Fibroblast of peridontal ligament (primary cell): ENCODE data around the gene ANKRD16.
A peak's percentile ranks its signal among the peaks of the same experiment; 100 is the strongest.
"Not testable (repeated sequence)": the region's sequence is repeated elsewhere in the genome, so short reads cannot be mapped to it uniquely, and the experiment has no call there.

Experiments used
- DNase-seq: peaks from one replicate; pipeline ENCODE4 v3.0.0-alpha.2; 2010; ENCODE audit errors: extremely low read depth

Gene ANKRD16

DNA sequence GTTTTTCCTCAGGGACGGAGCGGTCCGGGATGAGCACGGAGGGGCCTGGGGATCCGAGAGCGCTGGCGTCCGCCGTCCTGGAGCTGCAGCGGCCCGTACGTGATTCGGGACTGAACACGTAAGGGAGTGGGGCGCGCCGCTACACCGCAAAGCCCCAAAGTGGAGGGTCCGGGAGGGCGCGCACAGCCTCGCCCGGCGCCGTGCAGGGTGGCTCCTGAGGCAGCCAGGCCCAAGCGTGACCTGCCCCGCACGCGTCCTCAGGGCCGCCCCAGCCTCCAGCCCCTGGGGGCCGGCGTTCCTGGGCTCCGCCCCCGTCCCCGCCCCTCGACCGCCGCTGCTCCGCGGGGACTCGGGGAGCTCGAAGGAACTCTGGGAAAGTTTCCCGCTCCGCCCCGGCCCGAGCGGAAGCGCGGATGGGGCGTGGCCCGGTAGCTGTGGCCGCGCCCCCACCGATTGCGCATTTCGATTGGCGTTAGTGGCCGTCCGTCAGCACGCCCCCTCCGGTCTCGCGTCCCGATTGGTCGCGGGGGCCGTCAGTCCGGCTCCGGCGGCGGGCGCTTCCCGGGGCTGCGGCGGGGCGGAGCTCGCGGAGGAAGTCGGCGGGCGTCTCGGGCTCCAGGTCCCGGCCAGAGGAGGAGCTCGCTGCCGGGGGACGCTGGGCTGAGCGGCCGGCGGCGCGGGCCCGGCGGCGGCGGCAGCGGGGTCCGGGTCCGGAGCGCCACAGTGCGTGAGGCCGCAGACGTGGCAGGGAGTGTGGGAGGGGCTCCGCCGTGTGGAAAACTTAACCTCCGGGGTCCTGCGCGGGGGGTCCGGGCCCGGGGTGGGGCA lies at the start of gene ANKRD16, which contains the start of gene FBH1:
Gene ANKRD16 (minus strand): TSS at position 270 of the 828 bp plus-strand sequence. CDS start 539 bp downstream, outside the sequence.
Gene FBH1 (plus strand): TSS at position 620 of the 828 bp plus-strand sequence. CDS start 103 bp downstream, at position 723.
- DNase-seq, result peak; percentile 98

DNA sequence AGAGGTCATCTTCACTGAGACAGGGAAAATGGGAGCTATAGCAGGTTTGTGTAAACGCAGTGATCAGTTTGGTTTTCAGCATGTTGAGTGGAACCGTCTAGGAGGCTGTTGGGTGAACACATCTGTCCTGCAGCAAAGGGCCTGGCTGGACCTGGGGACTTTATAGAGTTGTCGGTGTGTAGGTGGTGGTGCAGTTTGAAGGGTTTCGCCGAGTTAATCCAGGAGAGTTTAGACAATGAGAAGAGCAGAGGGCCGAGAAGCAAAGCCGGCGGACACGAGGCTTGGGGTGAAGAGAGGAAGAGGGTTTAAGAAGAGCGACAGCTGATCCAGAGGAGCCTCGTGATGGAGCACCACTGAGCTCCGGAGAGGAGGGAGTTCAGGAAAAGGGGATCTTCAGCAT lies 48.6 kb upstream of the ANKRD16 start:
- no peak for DNase-seq

DNA sequence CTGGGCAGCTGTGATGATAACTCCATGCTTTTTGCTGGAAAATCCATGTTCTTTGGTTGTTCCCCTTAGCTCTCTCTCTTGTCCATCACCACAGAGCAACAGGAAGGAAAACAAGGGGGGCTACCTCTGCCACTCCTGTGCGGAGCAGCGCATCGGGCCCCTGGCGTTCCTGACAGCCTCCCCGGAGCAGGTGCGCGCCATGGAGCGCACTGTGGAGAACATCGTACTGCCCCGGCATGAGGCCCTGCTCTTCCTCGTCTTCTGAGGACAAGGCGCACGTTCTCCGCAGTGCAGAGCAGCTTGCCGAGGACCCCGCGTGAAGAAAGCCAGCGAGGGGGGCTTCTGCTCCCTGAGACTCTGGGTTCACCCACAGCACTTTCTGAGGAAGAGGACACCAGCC lies 47.3 kb upstream of the ANKRD16 start:
- no peak for DNase-seq

DNA sequence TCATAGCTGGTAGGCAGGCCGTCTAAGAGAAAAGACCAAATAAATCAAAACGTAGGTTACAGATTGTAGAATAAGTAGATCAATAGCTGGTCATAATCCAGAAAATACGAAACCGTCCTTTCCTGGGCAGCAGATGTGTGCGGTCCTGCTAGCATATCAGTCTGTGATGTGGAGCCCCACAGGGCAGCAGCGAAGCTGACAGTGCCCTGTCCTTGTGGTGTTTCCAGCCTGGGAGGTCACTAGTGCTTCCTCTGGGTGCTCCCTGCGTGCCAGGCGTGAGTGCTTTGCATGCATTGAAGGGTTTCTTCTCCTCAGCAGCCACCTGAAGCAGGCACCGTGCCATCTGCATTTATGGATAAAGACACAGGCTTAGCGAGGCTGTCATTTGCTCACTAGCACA lies 45.9 kb upstream of the ANKRD16 start:
- no peak for DNase-seq

DNA sequence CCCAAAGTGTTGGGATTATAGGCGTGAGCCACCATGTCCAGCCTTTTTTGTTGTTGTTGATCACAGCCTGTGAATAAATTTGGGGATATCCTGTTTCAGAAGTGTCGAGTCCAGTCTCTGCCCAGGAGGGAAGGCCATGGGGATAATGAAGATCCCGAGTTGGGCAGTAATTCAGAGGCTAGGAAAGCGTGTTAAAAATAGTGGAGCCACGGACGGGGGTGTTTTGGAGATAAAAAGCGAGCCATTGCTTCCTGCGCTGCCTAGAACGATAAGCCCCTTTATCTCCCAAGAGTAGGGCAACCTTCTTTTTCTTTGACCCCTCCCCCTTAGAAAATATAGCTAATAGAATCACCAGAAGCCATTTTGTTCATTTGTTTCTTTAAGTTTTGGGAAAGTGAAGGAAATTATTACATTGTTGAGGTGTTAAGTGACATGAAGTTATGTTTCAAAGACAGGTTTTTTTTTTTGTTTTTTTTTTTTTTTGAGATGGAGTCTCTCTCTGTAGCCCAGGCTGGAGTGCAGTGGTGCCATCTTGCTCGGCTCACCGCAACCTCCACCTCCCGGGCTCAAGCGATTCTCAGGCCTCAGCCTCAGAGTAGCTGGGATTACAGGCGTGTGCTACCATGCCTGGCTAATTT lies 44.3 kb upstream of the ANKRD16 start:
- no peak for DNase-seq

DNA sequence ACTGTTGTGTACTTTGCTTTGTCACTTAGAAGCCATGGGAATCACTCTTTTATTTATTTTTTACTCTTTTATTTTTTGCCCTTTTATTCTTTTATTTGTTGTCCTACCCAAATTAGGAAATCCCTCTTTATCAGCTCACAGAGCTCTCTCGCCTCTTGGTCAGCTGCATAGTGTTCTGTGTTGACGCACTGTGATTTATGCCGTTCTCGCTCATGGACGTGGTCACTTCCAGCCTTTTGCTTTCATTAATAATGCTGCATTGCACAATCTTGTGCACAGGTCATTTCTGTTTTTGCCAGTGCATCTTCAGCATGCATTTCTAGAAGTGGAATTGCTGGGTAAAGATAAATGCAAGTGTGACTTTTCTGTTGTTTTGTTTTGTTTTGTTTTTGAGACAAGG lies 42.7 kb upstream of the ANKRD16 start:
- no peak for DNase-seq

DNA sequence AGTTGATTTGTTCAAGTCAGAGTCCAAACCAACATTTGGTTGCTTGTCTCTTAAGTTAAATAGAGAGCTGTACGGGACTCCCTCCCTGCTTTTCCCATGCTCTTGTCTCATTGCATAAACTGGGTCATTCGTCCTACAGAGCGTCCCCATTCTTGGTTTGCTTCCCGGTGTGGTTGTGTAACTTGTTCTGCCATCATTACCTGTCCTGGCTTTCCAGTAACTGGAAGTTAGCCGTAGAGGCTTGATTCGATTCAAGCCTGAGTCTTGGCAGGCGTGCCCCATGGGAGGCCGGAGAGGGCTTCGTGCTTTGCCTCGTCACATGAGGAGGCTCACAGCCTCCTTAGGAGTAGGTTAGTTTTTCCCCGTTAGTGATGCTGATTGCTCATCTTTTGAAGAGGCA lies 40.6 kb upstream of the ANKRD16 start:
- no peak for DNase-seq

DNA sequence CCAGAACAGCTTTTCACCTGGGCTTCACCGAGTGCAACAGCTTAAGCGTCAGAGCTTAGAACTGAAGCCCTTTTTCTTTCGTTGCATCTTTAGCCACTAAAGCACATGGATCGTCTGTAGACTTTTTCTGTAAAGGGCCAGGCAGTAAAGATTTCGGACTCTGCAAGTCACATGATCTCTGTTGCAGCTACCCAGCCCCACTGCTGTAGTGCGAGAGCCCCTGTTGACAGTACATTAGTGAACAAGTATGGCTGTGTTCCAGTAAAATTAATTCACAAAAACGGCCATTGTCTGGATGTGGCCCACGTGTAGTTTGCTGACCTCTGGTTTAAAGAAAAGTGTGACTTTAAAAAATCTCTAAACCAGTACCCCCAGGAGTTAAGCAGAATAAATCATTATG lies 39.7 kb upstream of the ANKRD16 start:
- no peak for DNase-seq

DNA sequence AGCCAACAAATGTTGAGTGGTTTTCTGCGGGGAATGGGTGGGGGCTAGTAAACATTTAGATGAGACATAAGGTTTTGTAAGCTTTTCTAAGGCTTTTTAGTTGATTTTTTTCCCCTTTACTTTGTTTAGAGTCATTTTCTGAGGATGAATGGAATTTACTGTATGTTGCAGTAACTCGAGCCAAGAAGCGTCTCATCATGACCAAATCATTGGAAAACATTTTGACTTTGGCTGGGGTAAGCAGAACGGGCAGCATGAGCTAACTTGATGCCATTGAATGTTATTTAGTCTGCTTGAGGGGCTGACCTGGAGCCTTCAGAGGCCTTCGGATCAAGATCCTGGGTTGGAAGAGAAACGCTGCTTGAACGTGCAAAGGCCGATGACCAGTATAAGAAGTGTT lies 37.6 kb upstream of the ANKRD16 start:
- peak; percentile 97 for DNase-seq

DNA sequence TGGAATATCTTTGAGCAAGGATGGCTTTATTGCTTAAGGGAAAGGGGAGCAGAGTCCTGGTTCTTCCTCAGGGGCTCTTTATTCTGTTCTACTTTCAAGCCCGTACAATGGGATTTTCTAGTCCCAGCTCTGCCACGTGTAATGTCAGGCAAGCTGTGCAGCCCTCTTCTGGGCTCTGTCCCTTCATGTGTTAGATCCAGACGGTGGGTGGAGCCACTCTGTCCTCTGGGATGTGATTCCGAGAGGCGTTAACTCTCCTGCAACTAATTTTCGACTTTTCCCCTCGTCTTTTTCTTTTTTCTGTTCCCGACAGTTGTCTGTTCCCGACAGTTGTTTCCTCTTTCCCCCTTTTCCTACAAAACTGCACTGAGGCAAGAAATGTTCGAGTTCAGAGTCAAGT lies 35.2 kb upstream of the ANKRD16 start:
- DNase-seq, result no peak

DNA sequence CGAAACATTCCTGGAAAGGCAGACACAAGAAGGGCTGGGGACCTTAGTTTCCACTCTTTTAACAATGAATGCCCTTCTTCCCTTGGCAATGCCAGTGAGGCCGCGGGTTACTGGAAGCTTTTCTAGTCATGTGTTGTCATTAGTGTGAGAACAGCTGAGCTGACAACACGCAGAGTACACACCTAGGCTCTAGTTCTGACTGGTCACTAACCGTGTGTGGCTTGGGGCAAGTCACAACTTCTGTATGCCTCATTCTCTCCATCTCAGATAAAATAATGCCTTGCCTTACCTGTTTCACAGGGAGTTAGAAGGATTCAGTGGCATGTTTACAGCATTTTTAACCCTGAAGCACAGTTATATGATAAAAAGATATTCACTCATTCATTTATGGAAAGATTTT lies 32.1 kb upstream of the ANKRD16 start:
- DNase-seq, result no peak

DNA sequence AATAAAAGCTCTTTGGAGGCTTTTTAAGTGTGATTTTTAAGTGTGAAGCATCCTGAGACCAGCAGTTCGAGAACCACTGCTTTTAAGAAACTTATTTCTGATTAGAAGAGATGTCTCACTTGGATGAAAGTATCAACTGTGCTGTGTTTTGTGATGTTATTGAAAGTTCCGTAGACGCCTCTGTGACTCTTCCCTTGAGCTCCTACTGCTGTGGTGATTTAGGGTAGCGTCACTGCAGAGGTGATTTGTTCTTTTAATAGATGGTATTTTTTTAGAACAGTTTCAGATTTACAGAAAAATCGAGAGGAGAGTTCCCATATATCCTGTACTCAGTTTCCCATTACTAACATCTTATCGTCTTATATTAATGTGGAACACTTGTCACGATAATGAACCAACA lies 29.9 kb upstream of the ANKRD16 start:
- no peak for DNase-seq

DNA sequence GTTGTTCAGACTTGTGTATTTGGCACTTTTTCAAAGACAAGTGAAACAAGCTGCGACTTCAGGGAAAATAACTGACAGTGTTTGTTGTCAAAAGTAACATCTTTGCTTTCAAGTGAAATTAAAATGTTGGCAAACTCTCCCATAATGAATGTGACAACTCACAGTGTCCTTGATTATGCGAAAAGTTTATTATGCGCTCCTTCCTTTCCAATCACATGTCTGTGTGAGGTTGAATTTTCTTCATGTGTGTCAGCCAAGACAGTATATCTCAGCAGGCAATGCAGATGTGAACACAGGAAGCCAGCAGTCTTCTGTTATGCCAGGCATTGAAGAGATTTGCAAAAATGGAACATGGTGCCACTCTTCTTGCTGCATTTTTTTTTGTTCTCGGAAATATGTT lies 29.1 kb upstream of the ANKRD16 start:
- no peak for DNase-seq

DNA sequence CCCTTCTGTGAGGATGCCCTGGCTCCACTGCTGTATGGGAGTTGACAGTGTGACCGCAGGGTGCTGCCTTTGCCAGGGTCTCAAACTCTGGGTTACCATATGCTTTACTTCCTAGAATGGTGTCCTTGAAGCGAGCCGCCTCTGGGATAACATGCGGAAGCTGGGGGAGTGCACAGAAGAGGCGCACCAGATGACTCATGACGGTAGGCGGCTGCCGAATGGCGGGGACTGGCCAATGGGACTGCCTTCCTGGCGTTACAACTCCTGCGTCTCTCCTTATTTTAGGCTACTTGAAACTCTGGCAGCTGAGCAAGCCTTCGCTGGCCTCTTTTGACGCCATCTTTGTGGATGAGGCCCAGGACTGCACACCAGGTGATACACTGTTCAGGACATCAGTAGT lies 27.6 kb upstream of the ANKRD16 start:
- DNase-seq, result no peak

DNA sequence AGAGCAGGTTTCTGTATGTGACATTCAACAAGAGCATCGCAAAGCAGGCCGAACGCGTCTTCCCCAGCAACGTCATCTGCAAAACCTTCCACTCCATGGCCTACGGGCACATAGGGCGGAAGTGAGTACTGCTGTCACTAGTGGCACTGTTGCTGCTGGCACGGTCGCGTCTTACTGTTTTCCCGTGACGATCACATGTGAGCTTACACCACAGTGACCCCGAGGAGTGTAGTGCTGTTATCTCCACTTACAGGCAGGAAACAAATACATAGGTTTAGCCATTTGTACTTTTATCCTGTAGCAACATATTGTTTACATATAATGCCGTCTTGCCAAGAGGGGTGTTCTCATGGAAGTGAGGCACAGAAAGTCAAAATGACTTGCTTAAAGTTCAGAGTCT lies 25.8 kb upstream of the ANKRD16 start:
- DNase-seq, result no peak

DNA sequence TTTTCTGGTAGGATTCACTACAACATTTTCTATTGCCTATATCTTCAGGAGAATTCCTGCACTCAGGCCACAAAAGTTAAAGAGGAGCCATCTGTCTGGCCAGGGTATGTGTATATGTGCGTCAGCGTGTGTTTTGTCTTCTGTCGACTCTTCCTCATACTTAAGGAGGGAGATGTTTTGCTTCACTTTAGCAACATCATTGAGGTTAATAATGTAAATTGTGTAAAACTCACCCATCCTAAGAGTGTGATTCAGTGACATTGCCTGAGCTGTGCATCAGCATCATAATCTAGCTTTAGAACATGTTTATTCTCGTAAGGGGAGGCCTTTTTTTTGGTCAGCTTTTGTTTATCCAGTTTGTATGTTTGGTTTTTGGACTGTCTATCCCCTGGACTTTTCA lies 24.0 kb upstream of the ANKRD16 start:
- DNase-seq, result no peak

DNA sequence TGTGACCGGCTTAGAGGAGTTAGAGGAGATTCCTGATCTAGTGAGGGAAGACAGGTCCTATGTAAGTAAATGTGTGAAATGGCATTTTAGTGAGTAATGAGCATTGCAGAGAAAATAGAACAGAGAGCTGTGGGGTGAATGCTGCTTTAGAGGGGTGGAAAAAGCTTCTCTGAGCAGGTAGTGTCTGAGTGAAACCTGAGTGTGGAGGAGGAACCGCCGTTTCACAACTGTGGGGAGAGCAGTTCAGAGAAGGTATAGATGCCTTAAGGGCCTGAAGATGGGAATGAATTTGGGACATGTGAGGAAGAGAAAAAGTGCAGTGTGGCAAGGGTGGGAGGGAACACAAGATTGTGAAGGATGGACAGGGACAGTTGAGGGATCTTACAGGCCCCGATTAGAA lies 22.0 kb upstream of the ANKRD16 start:
- DNase-seq, result no peak

DNA sequence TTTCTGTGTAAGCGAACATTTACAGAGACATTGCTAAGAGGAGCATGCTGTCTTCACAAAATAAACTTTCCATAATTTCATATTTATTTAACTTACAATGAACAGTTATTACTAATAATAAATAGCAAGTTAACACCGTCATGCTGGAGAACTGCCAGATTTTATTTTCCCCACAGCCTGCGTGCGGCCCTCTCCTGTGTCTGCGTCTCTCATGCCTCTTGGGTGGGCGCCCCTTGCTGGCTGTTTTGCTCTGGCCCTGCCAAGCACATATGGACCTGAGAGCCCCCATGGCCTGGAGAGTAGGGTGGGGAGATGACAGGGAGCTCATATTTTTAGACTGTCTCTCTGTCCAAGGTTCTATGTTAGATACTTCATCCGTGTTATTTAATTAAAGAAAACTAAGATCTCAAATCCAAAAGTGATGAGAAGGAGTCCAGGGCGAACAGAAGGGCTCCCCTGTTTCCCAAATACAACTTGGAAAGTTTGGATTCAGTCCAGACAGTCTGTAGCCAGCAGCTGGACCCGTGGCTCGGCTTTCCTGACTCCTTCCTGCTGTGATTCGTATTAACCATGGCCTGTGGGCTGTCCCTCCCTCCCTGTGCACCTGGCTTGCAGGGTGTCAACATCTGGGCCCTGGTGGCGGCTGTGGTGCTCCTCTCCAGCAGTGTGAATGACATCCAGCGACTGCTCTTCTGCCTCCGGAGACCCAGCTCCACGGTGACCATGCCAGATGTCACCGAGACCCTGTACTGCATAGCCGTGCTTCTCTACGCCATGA lies 20.8 kb upstream of the ANKRD16 start:
- no peak for DNase-seq

DNA sequence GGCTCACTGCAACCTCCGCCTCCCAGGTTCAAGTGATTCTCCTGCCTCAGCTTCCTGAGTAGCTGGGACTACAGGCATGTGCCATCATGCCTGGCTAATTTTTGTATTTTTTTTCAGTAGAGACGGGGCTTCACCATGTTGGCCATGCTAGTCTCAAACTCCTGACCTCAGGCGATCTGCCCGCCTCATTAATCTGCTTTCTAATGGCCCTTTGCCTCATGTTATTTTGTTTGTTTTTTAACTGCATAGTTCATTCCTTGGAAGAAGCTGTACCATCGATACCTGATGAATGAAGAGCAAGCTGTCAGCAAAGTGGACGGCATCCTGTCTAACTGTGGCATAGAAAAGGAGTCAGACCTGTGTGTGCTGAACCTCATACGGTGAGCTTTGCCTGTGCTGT lies 19.0 kb upstream of the ANKRD16 start:
- DNase-seq, result not testable (repeated sequence)

DNA sequence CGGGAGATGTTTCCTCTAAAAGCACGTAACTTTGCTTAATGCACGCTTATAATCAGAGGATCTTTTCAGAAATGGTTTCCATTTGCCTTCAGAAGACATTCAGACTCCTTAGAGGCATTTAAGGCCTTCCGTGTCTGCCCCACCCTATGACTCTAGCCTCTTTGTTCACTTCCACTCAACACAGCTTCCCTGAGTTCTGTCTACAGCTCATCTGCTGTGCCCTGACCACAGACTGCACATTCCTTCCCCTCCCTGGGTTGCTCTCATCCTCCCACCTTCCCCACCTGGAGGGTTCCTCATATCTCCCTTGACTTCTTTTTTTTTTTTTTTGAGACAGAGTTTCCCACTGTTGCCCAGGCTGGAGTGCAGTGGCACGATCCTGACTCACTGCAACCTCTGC lies 17.0 kb upstream of the ANKRD16 start:
- DNase-seq, result no peak

DNA sequence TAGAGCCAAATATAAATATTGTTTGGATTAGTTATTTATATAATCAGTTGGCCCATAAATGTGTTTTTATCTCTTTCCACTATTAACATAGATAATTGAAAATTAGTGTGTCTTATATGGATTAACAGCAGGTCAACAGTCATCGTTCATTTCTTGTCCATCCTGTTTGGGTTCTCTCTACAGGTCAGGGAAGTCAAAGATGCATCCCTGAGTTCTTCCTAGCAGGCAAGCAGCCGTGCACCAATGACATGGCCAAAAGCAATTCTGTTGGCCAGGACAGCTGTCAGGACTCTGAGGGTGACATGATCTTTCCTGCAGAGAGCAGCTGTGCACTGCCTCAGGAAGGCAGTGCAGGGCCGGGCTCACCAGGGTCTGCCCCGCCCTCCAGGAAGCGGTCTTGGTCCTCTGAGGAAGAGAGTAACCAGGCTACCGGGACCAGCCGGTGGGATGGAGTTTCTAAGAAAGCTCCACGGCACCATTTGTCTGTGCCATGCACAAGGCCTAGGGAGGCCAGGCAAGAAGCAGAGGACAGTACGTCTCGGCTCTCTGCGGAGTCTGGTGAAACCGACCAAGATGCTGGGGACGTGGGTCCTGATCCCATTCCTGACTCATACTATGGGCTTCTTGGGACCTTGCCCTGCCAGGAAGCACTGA lies 16.3 kb upstream of the ANKRD16 start:
- DNase-seq, result no peak

DNA sequence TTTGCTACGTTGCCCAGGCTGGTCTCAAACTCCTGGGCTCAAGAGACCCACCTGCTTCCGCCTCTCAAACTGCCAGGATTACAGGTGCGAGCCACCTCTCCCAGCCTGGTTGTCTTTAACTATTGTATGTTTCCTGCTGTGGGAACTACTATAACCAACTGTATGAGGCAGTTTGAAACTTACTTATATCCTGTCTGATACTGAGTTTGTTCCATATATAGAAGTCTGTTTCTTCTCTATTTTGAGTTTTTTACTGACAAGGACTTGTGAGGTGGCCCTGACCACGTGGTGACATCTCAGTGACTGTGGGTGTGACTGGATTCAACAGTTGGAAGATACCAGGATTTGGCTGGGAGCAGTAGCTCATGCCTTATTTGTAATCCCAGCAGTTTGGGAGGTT lies 14.5 kb upstream of the ANKRD16 start:
- no peak for DNase-seq
